HG03139 (cell line): ENCODE measurements around the gene TEX2.

Experiments used
- ATAC-seq: cut with Tn5 transposase; IDR thresholded peaks from one replicate; pipeline ENCODE4 v1.9.1; 2021; ENCODE audit not compliant: unreplicated experiment

TEX2 gene

DNA sequence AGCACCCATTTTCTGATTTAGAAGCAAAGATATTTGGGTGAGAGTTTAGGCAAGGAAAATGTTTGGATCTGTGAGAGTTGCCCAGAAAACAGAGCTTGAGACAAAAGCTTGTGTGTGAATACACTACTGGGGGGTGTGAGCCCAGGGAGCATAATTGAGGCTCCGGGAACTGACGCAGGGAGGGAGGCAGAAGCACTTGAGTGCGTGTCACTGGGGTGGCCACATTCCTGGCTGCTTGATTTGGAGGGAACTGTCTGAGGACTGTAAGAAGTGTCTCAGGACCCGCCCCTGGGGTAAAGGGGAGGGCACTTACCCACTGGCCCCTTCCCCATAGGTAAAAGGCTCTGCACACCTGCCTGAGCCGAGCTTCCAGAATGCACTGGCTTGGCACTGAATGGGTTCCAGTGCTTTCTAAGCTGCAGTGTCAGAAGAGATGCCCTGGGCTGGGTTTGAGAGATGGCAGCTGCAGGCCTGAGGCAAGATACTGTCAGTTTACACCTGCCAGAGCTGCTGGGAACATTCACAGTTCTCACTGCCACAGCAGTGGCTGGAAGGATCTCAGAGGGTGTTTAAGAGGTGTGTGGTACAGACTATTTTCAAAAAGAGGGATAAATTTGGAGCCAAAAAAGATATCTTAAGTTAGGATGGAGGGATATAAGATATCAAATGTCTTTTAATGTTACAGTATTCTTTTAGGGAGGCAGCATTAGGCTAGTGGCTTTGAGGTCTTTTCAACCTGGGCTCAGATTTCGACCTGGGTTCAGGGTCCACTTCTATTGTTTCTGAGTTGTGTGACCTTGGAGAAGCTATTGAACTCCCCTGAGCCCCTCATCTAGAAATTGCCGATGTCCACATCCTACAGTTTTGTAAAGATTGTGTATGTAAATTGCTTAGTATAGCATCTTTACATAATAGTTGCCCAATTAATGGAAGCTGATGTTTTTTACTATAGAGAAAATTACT lies 6.9 kb upstream of the TEX2 start:
- no peak for ATAC-seq

DNA sequence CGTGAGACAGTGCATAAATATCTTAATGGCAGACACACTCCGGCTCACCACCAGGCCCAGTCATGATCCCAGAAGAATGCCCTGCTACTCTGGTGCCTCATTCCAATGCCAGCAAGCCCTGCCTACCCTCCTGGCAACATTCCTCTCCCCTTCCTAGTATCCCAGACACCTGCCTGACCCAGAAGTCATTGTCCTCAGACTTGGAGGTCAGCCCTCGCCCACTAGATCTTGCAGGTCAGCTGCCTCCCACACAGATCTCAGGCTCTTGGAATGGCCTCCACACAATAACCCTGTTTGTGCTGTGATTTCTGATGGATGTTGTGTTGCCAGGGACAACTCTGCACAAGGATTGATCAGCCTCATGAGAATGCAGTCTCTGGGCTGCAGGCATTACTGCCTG lies 1.8 kb upstream of the TEX2 start:
- ATAC-seq: no peak

DNA sequence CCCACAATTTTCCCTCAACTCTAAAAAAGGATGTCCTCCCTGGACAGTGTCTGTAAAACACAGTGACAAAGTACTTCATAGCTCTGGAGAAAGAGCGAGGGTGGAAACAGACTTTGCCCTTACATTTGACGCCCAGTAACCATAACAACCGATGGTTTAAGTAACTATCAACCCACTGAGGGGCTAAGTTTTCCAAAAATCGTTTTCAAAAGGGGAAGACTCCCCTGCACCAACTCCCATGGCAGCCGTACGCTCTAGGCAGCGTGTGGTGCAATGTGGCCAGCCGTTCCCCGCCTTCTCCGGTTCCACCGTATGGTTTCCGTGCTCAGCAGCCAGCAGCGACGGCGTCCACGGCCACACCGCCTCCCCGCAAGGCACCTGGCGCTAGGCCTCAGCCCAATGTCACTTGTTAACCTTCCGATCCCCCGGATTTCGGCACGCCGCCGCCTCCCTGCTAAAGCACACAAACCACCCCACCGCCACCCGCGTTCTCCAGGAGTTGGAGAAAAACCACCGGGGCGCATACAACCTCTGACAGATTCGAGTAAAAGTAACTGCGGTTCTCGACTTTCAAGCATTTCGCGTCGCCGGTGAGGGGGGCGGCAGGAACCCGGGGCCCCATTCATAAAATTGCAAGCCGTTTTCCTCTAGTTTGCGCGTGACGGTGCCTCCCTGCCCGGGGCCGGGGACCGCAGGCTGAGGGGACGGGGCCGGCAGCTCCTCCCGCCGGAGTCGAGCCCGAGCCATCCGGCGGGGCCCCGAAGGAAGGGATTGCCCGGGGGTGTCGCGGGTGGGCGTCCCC lies 661 bp downstream of the TEX2 start:
- ATAC-seq: peak; percentile 27

- no peak for ATAC-seq
Observed at GRCh38 chr17:64261417-64262145, 1.5 kb downstream of the TEX2 start.

GRCh38 chr17:64260886-64261285 lies 2.2 kb downstream of the TEX2 start:
- no peak for ATAC-seq

DNA sequence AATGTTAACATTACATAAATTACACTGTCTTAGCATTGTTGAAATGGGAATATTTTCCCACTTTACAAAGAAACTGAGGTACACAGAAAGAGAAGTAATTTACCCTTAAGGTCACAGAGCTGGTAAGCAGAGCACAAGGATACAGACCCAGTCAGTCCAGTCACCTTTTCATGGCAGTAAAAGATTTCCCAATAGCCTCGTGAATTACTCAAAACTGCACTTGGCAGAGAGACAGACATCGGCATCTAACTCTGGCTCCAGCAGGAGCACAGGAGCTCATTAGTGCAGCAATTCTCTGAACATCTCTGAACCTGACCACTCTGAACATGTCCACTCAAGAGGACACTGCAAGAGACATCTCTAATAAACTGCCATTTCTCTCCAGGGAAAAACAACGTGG lies 3.1 kb downstream of the TEX2 start:
- ATAC-seq: no peak

GRCh38 chr17:64259426-64259825 lies 3.6 kb downstream of the TEX2 start:
- no peak for ATAC-seq

DNA sequence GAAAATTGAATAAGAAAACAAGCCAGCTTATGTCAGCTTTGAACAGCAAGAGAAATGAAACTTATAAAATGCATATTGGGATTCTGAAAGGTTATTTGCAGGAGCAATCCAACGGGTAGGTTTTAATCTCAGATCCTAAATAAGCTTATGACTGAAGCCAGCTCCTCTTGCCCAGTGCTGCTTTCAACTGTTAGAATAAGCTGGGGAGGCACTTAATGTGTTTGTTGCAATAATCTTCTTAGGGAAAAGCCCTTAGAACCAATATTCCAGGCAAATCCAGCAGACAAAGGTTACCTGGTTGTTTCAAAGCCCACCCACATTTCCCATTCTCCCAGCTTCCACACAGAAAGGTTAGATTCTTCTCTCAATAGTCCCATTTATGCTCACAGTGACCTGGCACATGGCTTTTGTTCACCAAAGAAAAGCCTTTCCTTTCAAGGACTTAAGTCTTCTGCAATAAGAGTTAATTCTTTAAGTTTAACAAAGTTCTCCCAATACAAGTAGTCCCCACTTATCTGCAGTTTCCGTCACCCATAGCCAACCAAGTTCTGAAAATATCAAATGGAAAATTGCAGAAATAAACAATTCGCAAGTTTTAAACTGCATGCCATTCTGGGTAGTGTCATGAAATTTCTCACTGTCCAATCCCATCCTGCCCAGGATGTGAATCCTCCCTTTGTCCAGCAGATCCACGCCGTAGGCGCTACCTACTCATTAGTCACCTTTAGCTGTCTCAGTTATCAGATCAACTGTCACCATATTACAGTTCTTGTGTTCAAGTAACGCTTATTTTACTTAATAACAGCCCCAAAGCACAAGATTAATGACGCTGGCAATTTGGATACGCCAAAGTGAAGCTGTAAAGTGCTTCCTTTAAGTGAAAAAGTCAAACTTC lies 5.9 kb downstream of the TEX2 start:
- ATAC-seq: no peak

- ATAC-seq: no peak
Observed at GRCh38 chr17:64255764-64256163, 7.3 kb downstream of the TEX2 start.

DNA sequence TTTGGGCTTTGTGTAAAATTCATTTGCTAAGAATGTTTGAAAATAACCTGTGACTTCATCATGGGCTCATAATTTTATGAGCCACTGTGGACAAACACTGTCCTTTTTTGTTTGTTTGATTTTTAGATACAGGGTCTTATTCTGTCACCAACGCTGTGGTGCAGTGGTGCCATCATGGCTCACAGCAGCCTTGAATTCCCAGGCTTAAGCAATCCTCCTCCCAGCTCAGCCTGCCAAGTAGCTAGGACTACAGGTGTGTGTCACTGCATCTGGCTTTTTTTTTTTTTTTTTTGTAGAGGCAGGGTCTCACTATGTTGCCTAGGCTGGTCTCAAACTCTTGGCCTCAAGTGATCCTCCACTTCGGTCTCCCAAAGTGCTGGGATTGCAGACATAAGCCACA lies 8.3 kb downstream of the TEX2 start:
- no peak for ATAC-seq

DNA sequence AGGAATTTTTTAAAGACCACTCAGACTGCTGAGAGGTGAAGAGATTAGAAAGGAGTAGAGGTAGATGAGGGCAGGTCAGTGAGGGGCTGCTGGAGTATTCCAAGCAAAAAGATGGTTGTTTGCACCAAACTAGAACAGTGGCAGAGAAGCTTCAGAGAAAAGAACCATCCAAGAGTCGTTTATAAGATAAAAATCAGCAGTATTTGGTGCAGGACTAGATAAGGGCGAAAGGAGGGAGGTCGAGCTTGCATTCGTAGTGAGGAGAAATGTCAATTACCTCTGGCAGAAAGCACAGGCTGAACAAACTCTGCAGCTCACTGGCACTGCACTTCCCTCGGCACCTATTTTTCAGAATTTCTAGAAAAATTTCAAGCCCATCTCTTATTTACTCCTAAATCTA lies 9.6 kb downstream of the TEX2 start:
- ATAC-seq: no peak

DNA sequence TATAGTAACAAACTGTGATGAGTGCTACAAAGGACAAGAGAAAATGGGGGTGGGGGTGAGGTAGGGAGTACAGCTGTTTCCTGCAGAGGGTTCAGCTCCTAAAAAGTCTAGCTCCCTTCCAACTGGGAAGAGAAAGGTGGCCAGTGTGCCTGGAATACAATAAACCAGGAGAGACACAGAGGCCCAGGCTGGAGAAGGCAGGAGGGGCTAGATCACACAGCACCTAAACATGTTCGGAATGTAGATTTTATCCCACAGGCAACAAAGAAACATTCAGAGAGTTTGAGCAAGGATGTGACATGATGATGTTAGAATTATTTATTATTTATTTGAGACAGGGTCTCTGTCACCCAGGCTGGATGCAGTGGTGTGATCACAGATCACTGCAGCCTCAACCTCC lies 10.2 kb downstream of the TEX2 start:
- no peak for ATAC-seq

- no peak for ATAC-seq
Observed at GRCh38 chr17:64250233-64250835, 12.7 kb downstream of the TEX2 start.

DNA sequence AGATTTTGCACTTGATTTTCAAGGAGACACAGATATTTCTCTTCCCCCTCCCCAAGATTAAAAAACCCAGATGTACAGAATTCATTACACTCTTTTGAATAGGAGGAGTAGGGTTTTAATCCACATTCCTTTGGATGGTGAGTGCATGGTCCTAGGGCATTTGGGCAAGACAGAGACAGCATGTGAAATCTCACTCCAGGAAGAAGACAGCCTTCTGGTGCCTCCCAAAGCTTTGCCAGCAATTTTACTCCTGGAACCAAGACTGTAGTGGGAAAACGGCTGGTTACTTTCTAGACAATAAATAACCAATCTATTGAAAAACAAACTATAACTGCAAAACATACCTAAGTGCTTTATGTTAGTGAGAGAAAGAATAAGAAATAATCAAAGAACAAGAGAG lies 15.2 kb downstream of the TEX2 start:
- ATAC-seq: no peak

DNA sequence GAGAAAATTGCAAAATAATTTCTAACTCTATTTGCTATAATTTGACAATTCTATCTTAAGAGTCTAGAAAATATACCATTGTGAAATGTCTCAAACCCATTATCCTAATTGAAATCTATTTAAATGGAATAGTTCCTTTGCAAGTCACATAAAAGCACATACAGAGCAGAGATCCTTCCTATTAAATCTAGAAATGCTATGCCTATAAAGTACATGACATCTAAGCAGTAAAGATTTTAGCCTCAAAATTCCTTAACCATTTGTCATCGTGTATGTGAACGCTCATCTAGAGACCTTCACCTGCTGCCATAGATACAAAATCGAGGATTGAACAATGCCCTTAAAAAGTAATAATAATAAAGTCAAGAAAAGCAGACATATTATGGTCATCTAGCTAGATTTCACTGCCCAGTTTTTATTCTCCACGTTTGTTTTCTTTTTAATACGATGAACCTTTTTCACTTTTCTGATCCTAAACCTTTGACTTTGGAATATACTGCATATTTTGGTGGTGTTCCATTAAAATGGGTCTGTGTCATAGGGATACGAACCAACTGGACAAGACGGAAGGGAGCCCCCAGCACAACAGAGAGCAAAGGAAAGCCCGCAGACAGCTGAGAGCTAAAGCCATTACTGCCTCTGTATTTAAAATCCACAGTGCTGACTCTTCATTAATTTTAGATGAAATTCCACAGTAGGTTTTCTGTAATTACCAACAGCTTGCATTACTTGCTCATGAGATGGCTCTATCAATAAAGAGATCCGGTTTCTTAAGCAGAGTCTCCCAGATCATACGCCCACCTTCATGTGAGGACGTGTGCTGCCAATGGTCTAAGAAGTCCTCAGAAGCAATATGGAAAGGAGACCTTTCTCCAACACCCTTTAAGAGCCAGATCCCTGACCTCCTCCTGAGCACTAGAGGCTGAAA lies 17.6 kb downstream of the TEX2 start:
- ATAC-seq: no peak

GRCh38 chr17:64244165-64244564 lies 18.9 kb downstream of the TEX2 start:
- ATAC-seq: no peak

DNA sequence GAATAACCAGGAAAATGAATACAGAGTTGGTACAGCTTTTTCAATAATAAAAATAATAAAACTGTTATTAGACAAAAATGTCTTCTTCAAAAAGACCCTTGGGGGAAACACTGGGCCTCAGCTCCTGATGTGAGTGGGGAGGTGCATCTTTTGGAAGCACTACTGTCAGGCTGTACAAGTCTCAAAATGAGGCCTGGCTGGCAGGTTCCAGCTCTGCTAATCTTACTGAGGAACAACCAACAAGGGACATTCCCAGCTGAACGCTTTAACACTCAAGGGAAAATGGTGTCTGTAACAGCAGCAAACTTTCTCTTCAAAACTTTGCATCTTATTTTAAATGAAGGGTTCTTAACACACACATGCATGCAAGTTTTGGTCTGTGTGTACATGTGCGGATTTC lies 19.7 kb downstream of the TEX2 start:
- no peak for ATAC-seq

DNA sequence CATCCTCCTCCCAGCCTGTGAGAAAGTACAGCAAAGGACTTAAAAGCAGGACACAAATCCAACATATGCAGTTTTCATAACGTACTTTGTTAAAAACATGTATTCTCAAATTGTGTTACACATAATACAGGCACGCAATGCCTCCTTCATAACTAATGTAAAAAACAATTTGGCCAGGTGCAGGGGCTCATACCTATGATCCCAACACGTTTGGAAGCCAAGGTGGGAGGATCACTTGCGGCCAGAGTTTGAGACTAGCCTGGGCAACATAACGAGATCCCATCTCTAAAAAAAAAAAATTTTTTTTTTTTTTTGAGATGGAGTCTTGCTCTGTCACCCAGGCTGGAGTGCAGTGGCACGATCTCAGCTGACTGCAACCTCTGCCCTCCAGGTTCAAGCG lies 20.4 kb downstream of the TEX2 start:
- no peak for ATAC-seq

DNA sequence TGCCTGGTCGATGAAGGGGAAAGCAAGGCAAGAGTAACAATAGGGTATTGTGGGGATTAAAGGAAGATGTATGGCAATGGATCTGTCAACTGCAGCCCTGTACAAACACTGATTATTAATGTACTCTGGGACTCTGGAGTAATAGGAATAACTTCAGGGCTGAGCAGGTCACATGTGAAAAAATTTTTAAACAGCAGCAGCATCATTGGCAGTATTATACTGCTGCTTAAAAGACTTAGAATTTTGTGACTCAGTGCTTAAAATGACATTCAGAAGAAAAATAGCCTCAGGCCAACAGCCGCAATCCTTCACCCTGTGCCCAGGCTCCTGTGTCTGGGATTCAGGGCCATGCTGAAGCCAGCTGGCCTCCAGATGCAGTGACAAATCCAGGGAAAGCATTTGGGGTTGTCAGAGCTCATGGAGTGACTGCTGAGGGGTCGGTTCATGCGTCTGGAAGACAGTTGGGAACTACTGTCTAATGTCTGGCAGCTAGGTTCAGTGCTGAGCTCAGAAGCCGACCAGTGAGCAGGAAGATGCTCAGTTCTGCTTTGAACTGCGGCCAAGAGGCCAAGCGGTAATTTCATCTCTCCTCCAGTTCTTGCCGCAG lies 22.2 kb downstream of the TEX2 start:
- no peak for ATAC-seq
